Nephron (organoid): ENCODE measurements around the gene AFF2.

Experiments used
- H3K27ac Mint-ChIP-seq, 3 experiments: 2 replicates each; pipeline ENCODE4 v1.8.0; 2020; ENCODE audit warnings: mixed read lengths in 3 of 3, mild to moderate bottlenecking in 2 of 3, moderate library complexity in 1 of 3
- H3K27me3 Mint-ChIP-seq: 2 replicates; pipeline ENCODE4 v1.8.0; 2021; ENCODE audit warnings: low read depth, mild to moderate bottlenecking, moderate library complexity, mixed read lengths
- H3K36me3 Mint-ChIP-seq: 2 replicates; pipeline ENCODE4 v1.8.0; 2020; ENCODE audit warnings: low read depth, mixed read lengths
- H3K4me1 Mint-ChIP-seq: 2 replicates; pipeline ENCODE4 v1.8.0; 2020; ENCODE audit warnings: mixed read lengths
- H3K4me3 Mint-ChIP-seq, 3 experiments: 2 replicates each; pipeline ENCODE4 v1.8.0; 2020; ENCODE audit warnings: mild to moderate bottlenecking in 3 of 3, mixed read lengths in 3 of 3, moderate library complexity in 2 of 3
- H3K9me3 Mint-ChIP-seq: 2 replicates; pipeline ENCODE4 v1.8.0; 2020; ENCODE audit warnings: mixed read lengths
- CTCF ChIP-seq, 3 experiments: fragments of 200-600 bp; sonication (generic); IDR thresholded peaks; one replicate each; pipeline ENCODE4 v1.5.0; 2021; ENCODE audit warnings: antibody characterized with exemption in 3 of 3; ENCODE audit not compliant: unreplicated experiment in 3 of 3

Gene AFF2

DNA sequence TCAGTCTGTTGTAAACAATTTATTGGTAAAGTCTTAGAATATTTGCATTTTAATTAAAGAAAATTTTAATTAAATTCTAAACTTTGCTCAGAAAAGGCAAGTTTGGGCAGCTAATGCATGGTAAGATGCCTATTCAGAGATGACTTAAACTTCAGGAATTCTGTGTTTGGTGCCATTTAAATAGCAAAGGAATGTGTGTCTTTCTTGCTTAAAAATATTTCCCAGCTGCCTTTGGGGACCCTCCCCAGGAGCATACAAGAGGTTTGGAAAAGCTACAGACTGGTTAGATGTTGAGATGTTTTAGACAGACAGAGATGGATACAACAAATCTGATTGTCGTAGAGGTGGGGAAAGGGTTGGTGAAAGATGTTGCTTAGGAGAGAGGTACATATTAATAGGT lies 36.5 kb downstream of the AFF2 start:
- no peak overlapping the region for H3K4me3 Mint-ChIP-seq
- no peaks in the 10 kb centered on the region for H3K4me1 Mint-ChIP-seq
- no peak overlapping the region for H3K27ac Mint-ChIP-seq
- peaks cover 3% of the 10 kb centered on the region for H3K27me3 Mint-ChIP-seq
- no peaks in the 10 kb centered on the region for H3K9me3 Mint-ChIP-seq
- no peak for TF ChIP-seq CTCF (IDR thresholded peaks at IDR 0.05; ENCODE audit: unreplicated experiment in 3 of 3)
- H3K36me3 Mint-ChIP-seq = no peaks in the 10 kb centered on the region

GRCh38 chrX:148537556-148538182 lies 37.3 kb downstream of the AFF2 start:
- TF ChIP-seq CTCF (IDR thresholded peaks at IDR 0.05; ENCODE audit: unreplicated experiment in 3 of 3) = no peak
- Mint-ChIP-seq H3K27me3 (peaks cover 3% of the 10 kb centered on the region), H3K9me3 (no peaks in the 10 kb centered on the region), H3K4me3 (no peak overlapping the region), H3K27ac (no peak overlapping the region), H3K4me1 (no peaks in the 10 kb centered on the region), H3K36me3 (no peaks in the 10 kb centered on the region)

- Mint-ChIP-seq H3K36me3 (no peaks in the 10 kb centered on the region), H3K4me1 (no peaks in the 10 kb centered on the region), H3K27ac (no peak overlapping the region), H3K27me3 (peaks cover 3% of the 10 kb centered on the region), H3K4me3 (no peak overlapping the region), H3K9me3 (no peaks in the 10 kb centered on the region)
- TF ChIP-seq CTCF (IDR thresholded peaks at IDR 0.05; ENCODE audit: unreplicated experiment in 3 of 3) = no peak
Observed at GRCh38 chrX:148538582-148538981, 38.2 kb downstream of the AFF2 start.

- Mint-ChIP-seq H3K36me3 (no peaks in the 10 kb centered on the region), H3K9me3 (no peaks in the 10 kb centered on the region), H3K27me3 (peaks cover 3% of the 10 kb centered on the region), H3K4me1 (no peaks in the 10 kb centered on the region), H3K27ac (no peak overlapping the region), H3K4me3 (no peak overlapping the region)
- TF ChIP-seq CTCF (IDR thresholded peaks at IDR 0.05; ENCODE audit: unreplicated experiment in 3 of 3) = no peak
Observed at GRCh38 chrX:148540114-148540513, 39.7 kb downstream of the AFF2 start.

DNA sequence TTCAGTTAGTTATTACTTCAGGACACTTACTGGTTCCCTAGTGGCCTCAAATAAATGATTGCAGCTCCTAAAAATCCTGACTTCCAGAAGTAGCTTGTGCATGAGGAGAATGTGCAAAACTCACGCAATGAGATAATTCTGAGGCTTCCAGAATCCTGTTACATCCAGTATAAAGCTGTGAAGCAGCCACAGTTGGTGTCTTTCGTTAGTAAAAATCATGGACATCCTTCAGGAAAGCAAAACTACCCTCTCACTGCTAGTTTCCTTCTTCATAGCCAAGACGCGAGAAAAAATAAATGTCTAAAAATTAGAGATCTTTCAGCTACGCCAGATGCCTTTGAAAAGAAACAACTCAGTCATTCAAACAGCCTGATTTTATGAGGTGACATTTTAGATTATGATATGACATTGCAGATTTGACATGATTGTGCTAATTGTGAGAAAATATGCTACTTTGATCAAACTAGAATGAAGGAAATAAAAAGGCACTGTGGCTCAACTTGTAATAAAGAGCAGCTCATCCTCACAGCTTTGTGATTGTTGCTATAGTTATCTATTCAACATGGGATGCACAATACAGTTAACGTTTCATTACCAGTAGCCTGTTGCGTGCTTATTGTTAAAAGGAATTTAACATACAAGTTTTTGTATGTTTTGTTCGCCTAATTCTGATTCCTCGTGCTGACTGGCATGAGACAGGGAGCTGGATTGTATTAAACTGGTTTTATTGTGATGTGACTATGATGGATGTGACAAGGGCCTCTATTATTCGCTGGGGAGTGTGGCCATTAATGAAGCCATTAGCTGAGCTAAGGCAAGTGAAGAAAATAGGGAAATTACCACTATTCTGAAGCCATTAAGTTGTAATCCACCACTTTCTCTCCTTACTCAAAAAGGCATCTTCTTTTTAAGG lies 40.5 kb downstream of the AFF2 start:
- H3K4me3 Mint-ChIP-seq = no peak overlapping the region
- no peaks in the 10 kb centered on the region for H3K36me3 Mint-ChIP-seq

More for the DNA sequence above, 40.5 kb downstream of the AFF2 start:
- TF ChIP-seq CTCF (IDR thresholded peaks at IDR 0.05; ENCODE audit: unreplicated experiment in 3 of 3) = no peak
- Mint-ChIP-seq H3K4me1 (no peaks in the 10 kb centered on the region), H3K9me3 (no peaks in the 10 kb centered on the region), H3K27ac (no peak overlapping the region), H3K27me3 (no peaks in the 10 kb centered on the region)
